Measurements from ENCODE around the gene GZMA.
A peak's percentile ranks its signal among the peaks of the same experiment; 100 is the strongest.

Gene GZMA

GRCh38 chr5:55110217-55110616 lies 7.8 kb downstream of the GZMA start:
- DNase-seq (ENCODE audit: low read depth), result no peak

- DNase-seq (ENCODE audit: low read depth), result no peak
Measured at GRCh38 chr5:55113327-55113726, 10.9 kb downstream of the GZMA start.

GRCh38 chr5:55114061-55114460 lies 11.6 kb downstream of the GZMA start:
- DNase-seq (ENCODE audit: low read depth), result no peak

- DNase-seq (ENCODE audit: low read depth), result no peak
Measured at GRCh38 chr5:55123365-55123764, 20.9 kb downstream of the GZMA start.

- no peak for DNase-seq (ENCODE audit: low read depth)
Measured at GRCh38 chr5:55134053-55134722, 31.7 kb downstream of the GZMA start.

GRCh38 chr5:55136521-55136920 lies 34.1 kb downstream of the GZMA start:
- no peak for DNase-seq (ENCODE audit: low read depth)

- DNase-seq (ENCODE audit: low read depth), result no peak
Measured at GRCh38 chr5:55140908-55141665, 38.6 kb downstream of the GZMA start.

GRCh38 chr5:55141945-55142690 lies 39.7 kb downstream of the GZMA start:
- DNase-seq (ENCODE audit: low read depth), result no peak

- DNase-seq (ENCODE audit: low read depth), result no peak
Measured at GRCh38 chr5:55143624-55144023, 41.2 kb downstream of the GZMA start.

- no peak for DNase-seq (ENCODE audit: low read depth)
Measured at GRCh38 chr5:55146080-55146479, 43.6 kb downstream of the GZMA start.

- DNase-seq (ENCODE audit: low read depth), result peak; percentile 68
Measured at GRCh38 chr5:55146543-55147151, 44.2 kb downstream of the GZMA start.

GRCh38 chr5:55149308-55149795 lies 46.9 kb downstream of the GZMA start:
- no peak for DNase-seq (ENCODE audit: low read depth)

GRCh38 chr5:55151923-55152842 lies 49.7 kb downstream of the GZMA start:
- DNase-seq (ENCODE audit: low read depth), result peak; percentile 91

GRCh38 chr5:55154873-55155272 lies 52.4 kb downstream of the GZMA start:
- peak; percentile 48 for DNase-seq (ENCODE audit: low read depth)
